ENCODE measurements around the gene CYFIP1. TPM values are rescaled to one million over a fixed set of nuclear protein-coding genes. Genes with fewer than 3 reads are reported as not detected.

Gene CYFIP1
- polyA plus RNA-seq, 1 experiment: 93.4 TPM

GRCh38 chr15:22936577-22937472 is 43.3 kb downstream of the CYFIP1 start:
- no peak for TF ChIP-seq CTCF (IDR thresholded peaks at IDR 0.05; ENCODE audit: insufficient read depth, low read depth, low read length)
- Histone ChIP-seq H3K27me3 (ENCODE audit: control insufficient read depth, insufficient read depth, low read length) (no peaks in the 10 kb centered on the region), H3K4me3 (ENCODE audit: low read depth, low read length) (no peak overlapping the region), H3K36me3 (ENCODE audit: control insufficient read depth, insufficient read depth, low read length) (peaks cover 22% of the 10 kb centered on the region)
- DNase-seq (ENCODE audit: low read depth): no peak
- CTCF ChIA-PET: interaction anchor here (0.9 to 1.0 kb wide), 2 partner anchors 11 to 99 kb away, joined by 3 read pairs; no protein-coding TSS in a partner anchor
- POLR2A ChIA-PET: no interaction called here

GRCh38 chr15:22933641-22934061 is 46.5 kb downstream of the CYFIP1 start:
- no peak overlapping the region for H3K4me3 ChIP-seq (ENCODE audit: low read depth, low read length)
- no peak for TF ChIP-seq CTCF (IDR thresholded peaks at IDR 0.05; ENCODE audit: insufficient read depth, low read depth, low read length)
- H3K27me3 ChIP-seq (ENCODE audit: control insufficient read depth, insufficient read depth, low read length): no peaks in the 10 kb centered on the region
- ChIA-PET CTCF (no interaction called here), POLR2A (no interaction called here)
- no peak for DNase-seq (ENCODE audit: low read depth)
- H3K36me3 ChIP-seq (ENCODE audit: control insufficient read depth, insufficient read depth, low read length): peaks cover 24% of the 10 kb centered on the region

- DNase-seq (ENCODE audit: low read depth): no peak
- peaks cover 18% of the 10 kb centered on the region for H3K36me3 ChIP-seq (ENCODE audit: control insufficient read depth, insufficient read depth, low read length)
- POLR2A ChIA-PET: no interaction called here
- H3K4me3 ChIP-seq (ENCODE audit: low read depth, low read length): no peak overlapping the region
- CTCF ChIA-PET: no interaction called here
- no peak for TF ChIP-seq CTCF (IDR thresholded peaks at IDR 0.05; ENCODE audit: insufficient read depth, low read depth, low read length)
- H3K27me3 ChIP-seq (ENCODE audit: control insufficient read depth, insufficient read depth, low read length): no peaks in the 10 kb centered on the region
Measured at GRCh38 chr15:22931784-22932536, 48.2 kb downstream of the CYFIP1 start.

GRCh38 chr15:22930782-22931484 is 49.2 kb downstream of the CYFIP1 start:
- DNase-seq (ENCODE audit: low read depth): no peak
- H3K36me3 ChIP-seq (ENCODE audit: control insufficient read depth, insufficient read depth, low read length): peaks cover 15% of the 10 kb centered on the region
- H3K27me3 ChIP-seq (ENCODE audit: control insufficient read depth, insufficient read depth, low read length): no peaks in the 10 kb centered on the region
- no peak overlapping the region for H3K4me3 ChIP-seq (ENCODE audit: low read depth, low read length)
- ChIA-PET POLR2A (no interaction called here), CTCF (no interaction called here)
- TF ChIP-seq CTCF (IDR thresholded peaks at IDR 0.05; ENCODE audit: insufficient read depth, low read depth, low read length): no peak

- H3K36me3 ChIP-seq (ENCODE audit: control insufficient read depth, insufficient read depth, low read length): peaks cover 20% of the 10 kb centered on the region
- no peaks in the 10 kb centered on the region for H3K27me3 ChIP-seq (ENCODE audit: control insufficient read depth, insufficient read depth, low read length)
- ChIA-PET CTCF (interaction anchor here (1.2 kb wide), 1 partner anchor 16 kb away, joined by 4 read pairs; no protein-coding TSS in a partner anchor), POLR2A (no interaction called here)
- no peak overlapping the region for H3K4me3 ChIP-seq (ENCODE audit: low read depth, low read length)
- DNase-seq (ENCODE audit: low read depth): no peak
- TF ChIP-seq CTCF (IDR thresholded peaks at IDR 0.05; ENCODE audit: insufficient read depth, low read depth, low read length): no peak
Measured at GRCh38 chr15:22927761-22928160, 52.4 kb downstream of the CYFIP1 start.
